HCT116 (cell line): ENCODE measurements around the gene GID4.

Source experiments
- CBX3 ChIP-seq: IDR thresholded peaks from 2 replicates; pipeline ENCODE4 v1.6.1; 2012; ENCODE audit warnings: low read depth
- EGR1 ChIP-seq: IDR thresholded peaks from 2 replicates; pipeline ENCODE4 v1.6.1; 2012; ENCODE audit warnings: low read depth
- ELF1 ChIP-seq: IDR thresholded peaks from 2 replicates; pipeline ENCODE4 v1.6.1; 2012; ENCODE audit warnings: low read depth, borderline replicate concordance
- EZH2 ChIP-seq: fragments of 200-600 bp; sonication (generic); IDR thresholded peaks from 2 replicates; pipeline ENCODE4 v1.6.1; 2017; ENCODE audit warnings: antibody characterized with exemption, mixed run types
- EZH2phosphoT487 ChIP-seq: fragments of 200-600 bp; IDR thresholded peaks from 2 replicates; pipeline ENCODE4 v1.6.1; 2018; ENCODE audit warnings: antibody characterized with exemption, borderline replicate concordance
- POLR2A ChIP-seq: IDR thresholded peaks from 2 replicates; pipeline ENCODE4 v1.7.0; 2011; ENCODE audit warnings: borderline replicate concordance; ENCODE audit not compliant: insufficient read depth, insufficient read length; ENCODE audit errors: extremely low read depth
- POLR2AphosphoS5 ChIP-seq: IDR thresholded peaks from 2 replicates; pipeline ENCODE4 v1.6.1; 2011; ENCODE audit warnings: mild to moderate bottlenecking, low read depth, low read length, moderate library complexity
- RAD21 ChIP-seq: IDR thresholded peaks from 2 replicates; pipeline ENCODE4 v1.6.1; 2012; ENCODE audit warnings: low read depth, mild to moderate bottlenecking
- TCF7L2 ChIP-seq: IDR thresholded peaks from 2 replicates; pipeline ENCODE4 v1.7.0; 2011; ENCODE audit warnings: borderline replicate concordance, inconsistent platforms; ENCODE audit not compliant: insufficient read depth, insufficient read length; ENCODE audit errors: extremely low read depth
- YY1 ChIP-seq: IDR thresholded peaks from 2 replicates; pipeline ENCODE4 v1.6.1; 2011; ENCODE audit warnings: low read length, low read depth, moderate library complexity, mild to moderate bottlenecking; ENCODE audit not compliant: insufficient replicate concordance; ENCODE audit errors: extremely low read depth
- ZFX ChIP-seq: fragments of 450-650 bp; IDR thresholded peaks from 2 replicates; pipeline ENCODE4 v1.6.1; 2017
- ZNF274 ChIP-seq: fragments of 200-500 bp; sonication (Bioruptor generic); IDR thresholded peaks from 2 replicates; pipeline ENCODE4 v1.6.1; 2014; ENCODE audit warnings: mild to moderate bottlenecking, low read depth, low read length, inconsistent platforms
- TF ChIP-seq, protein P1 (sequence below), 3 experiments: fragments of 200-600 bp in 1 of 3; sonication (generic) in 1 of 3; IDR thresholded peaks in 2 of 3; conservative IDR thresholded peaks in 1 of 3; 2 replicates each; pipeline ENCODE4 v1.5.1; 2012 to 2017; ENCODE audit warnings: low read depth in 2 of 3, low read length in 2 of 3, antibody characterized with exemption in 1 of 3, borderline replicate concordance in 1 of 3, control low read depth in 1 of 3, mild to moderate bottlenecking in 1 of 3, mixed read lengths in 1 of 3, mixed run types in 1 of 3, moderate library complexity in 1 of 3; ENCODE audit not compliant: insufficient read depth in 1 of 3
- TF ChIP-seq, protein P2 (sequence below): IDR thresholded peaks from 2 replicates; pipeline ENCODE4 v1.6.1; 2012; ENCODE audit warnings: low read depth

DNA sequence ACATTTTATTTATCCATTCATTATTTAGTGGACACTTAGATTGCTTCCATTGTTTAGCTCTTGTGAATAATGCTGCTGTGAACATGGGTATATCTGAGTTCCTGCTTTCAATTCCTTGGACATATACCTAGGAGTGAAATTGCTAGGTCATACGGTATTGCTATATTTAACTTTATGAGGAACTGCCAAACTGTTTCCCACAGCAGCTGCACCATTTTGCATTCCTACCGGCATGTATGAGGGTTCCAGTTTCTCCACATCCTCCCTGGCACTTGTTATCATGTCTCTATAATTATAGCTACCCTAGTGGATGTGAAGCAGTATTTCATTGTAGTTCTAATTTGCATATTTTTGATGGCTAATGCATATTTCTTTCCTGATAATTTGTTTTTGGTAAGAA is 24.8 kb downstream of the GID4 start:
- TF ChIP-seq, protein P1, sequence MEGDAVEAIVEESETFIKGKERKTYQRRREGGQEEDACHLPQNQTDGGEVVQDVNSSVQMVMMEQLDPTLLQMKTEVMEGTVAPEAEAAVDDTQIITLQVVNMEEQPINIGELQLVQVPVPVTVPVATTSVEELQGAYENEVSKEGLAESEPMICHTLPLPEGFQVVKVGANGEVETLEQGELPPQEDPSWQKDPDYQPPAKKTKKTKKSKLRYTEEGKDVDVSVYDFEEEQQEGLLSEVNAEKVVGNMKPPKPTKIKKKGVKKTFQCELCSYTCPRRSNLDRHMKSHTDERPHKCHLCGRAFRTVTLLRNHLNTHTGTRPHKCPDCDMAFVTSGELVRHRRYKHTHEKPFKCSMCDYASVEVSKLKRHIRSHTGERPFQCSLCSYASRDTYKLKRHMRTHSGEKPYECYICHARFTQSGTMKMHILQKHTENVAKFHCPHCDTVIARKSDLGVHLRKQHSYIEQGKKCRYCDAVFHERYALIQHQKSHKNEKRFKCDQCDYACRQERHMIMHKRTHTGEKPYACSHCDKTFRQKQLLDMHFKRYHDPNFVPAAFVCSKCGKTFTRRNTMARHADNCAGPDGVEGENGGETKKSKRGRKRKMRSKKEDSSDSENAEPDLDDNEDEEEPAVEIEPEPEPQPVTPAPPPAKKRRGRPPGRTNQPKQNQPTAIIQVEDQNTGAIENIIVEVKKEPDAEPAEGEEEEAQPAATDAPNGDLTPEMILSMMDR (IDR thresholded peaks at IDR 0.05 in 2 of 3, conservative IDR thresholded peaks at IDR 0.05 in 1 of 3; ENCODE audit: borderline replicate concordance in 1 of 3, insufficient read depth in 1 of 3, low read depth in 2 of 3, low read length in 2 of 3): no peak
- TF ChIP-seq, protein P2, sequence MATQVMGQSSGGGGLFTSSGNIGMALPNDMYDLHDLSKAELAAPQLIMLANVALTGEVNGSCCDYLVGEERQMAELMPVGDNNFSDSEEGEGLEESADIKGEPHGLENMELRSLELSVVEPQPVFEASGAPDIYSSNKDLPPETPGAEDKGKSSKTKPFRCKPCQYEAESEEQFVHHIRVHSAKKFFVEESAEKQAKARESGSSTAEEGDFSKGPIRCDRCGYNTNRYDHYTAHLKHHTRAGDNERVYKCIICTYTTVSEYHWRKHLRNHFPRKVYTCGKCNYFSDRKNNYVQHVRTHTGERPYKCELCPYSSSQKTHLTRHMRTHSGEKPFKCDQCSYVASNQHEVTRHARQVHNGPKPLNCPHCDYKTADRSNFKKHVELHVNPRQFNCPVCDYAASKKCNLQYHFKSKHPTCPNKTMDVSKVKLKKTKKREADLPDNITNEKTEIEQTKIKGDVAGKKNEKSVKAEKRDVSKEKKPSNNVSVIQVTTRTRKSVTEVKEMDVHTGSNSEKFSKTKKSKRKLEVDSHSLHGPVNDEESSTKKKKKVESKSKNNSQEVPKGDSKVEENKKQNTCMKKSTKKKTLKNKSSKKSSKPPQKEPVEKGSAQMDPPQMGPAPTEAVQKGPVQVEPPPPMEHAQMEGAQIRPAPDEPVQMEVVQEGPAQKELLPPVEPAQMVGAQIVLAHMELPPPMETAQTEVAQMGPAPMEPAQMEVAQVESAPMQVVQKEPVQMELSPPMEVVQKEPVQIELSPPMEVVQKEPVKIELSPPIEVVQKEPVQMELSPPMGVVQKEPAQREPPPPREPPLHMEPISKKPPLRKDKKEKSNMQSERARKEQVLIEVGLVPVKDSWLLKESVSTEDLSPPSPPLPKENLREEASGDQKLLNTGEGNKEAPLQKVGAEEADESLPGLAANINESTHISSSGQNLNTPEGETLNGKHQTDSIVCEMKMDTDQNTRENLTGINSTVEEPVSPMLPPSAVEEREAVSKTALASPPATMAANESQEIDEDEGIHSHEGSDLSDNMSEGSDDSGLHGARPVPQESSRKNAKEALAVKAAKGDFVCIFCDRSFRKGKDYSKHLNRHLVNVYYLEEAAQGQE: no peak
- TF ChIP-seq CBX3: no peak
- TF ChIP-seq POLR2A: no peak
- TF ChIP-seq EGR1: no peak
- no peak for TF ChIP-seq ZNF274
- TF ChIP-seq ELF1: no peak
- no peak for TF ChIP-seq RAD21
- no peak for TF ChIP-seq EZH2
- TF ChIP-seq TCF7L2: no peak
- no peak for TF ChIP-seq POLR2AphosphoS5
- no peak for TF ChIP-seq YY1
- no peak for TF ChIP-seq ZFX
- no peak for TF ChIP-seq EZH2phosphoT487
